Ovary (tissue), 9 donors: ENCODE data around the gene TPK1. TPM values are rescaled to one million over a fixed set of nuclear protein-coding genes. Genes with fewer than 3 reads are reported as not detected.

ENCODE experiments used
- DNase-seq, 5 donors: peaks; one replicate each; pipeline ENCODE4 v3.0.0-alpha.2; 2019 to 2020
- H3K27ac ChIP-seq, 2 donors: fragments of 200-600 bp; one replicate each; pipeline versions ENCODE4 v1.5.1 to v1.8.0; 2019 to 2022
- H3K27me3 ChIP-seq: fragments of 200-600 bp; one replicate; pipeline ENCODE4 v1.8.0; 2022
- H3K36me3 ChIP-seq: fragments of 200-600 bp; sonication (generic); one replicate; pipeline ENCODE4 v1.5.1; 2019
- H3K4me1 ChIP-seq: one replicate; pipeline ENCODE4 v1.8.1; 2013; ENCODE audit warnings: mild to moderate bottlenecking, moderate library complexity; ENCODE audit not compliant: insufficient read depth
- H3K4me3 ChIP-seq: fragments of 200-600 bp; sonication (generic); one replicate; pipeline ENCODE4 v1.5.1; 2017
- H3K9me3 ChIP-seq, 2 donors: fragments of 200-600 bp in 1 of 2; sonication (generic) in 1 of 2; one replicate each; pipeline versions ENCODE4 v1.5.1 to v1.8.1; 2013 to 2019; ENCODE audit warnings: mild to moderate bottlenecking in 1 of 2, moderate library complexity in 1 of 2
- EP300 ChIP-seq: sonication (generic); formaldehyde crosslinking; IDR thresholded peaks from one replicate; pipeline ENCODE4 v1.6.1; 2017; ENCODE audit warnings: antibody characterized with exemption
- POLR2A ChIP-seq: fragments of 450-650 bp; IDR thresholded peaks from one replicate; pipeline ENCODE4 v1.6.1; 2017; ENCODE audit warnings: antibody characterized with exemption, mild to moderate bottlenecking, moderate library complexity
- WGBS, 3 donors: extraction: QIAGEN DNeasy Blood & Tissue Kit in 1 of 3; methylation state at CpG; one replicate each; pipeline versions ENCODE4 v1.1.5 to v1.1.7; 2013 to 2017; 5-methylcytosine and 5-hydroxymethylcytosine counted together
- intact Hi-C, 4 donors: fragments of 100-400 bp; cut with DNase I; formaldehyde crosslinking; loops; one replicate each; pipeline versions ENCODE4 v1.11.0 to v1.15.1; 2022 to 2023
- polyA plus RNA-seq, 2 donors: library from polyadenylated mRNA; stranded (reverse); fragments of 200-250 nt in 1 of 2; fragments of 350-450 nt in 1 of 2; fragmentation: Illumina TruSeq in 1 of 2; extraction: RNeasy Lipid Tissue Mini Kit (QIAGEN cat#74804) in 1 of 2; gene quantifications; one replicate each; pipeline ENCODE4 v1.2.3, GENCODE V29; 2013 to 2014
- total RNA-seq, 7 donors: library from RNA; depleted of rRNA in 2 of 7; stranded (reverse); fragments of >200 nt in 2 of 7; fragmentation: NEBNext Ultra II Directional in 3 of 7; extraction: Animal tissue kit (Norgen Biotek cat#: 25700) in 3 of 7; gene quantifications; one replicate each; pipeline versions ENCODE4 v1.1.0 to v1.2.4, GENCODE V29; 2016 to 2023
- TF ChIP-seq, protein P1 (sequence below), 3 donors: fragments of 450-650 bp in 2 of 3; fragments of 200-600 bp in 1 of 3; IDR thresholded peaks; one replicate each; pipeline versions ENCODE4 v1.5.1 to v1.8.0; 2016 to 2022; ENCODE audit warnings: antibody characterized with exemption in 3 of 3, mild to moderate bottlenecking in 1 of 3
- donor health status: DM: no; HTN: no; CAD: no; lungs with moderate emphysema.
- donor health status: DM: no; HTN: no; CAD: no.
- donor health status: Bipolar disorder and iron deficiency.
- donor health status: DM: yes; HTN: yes; CAD: no.
- donor health status: DM: no; HTN: no; CAD: no.
- donor health status: DM: yes; HTN: yes; CAD: no.

TPK1 gene
- total and polyA plus RNA-seq, 9 donors = 3.2 to 13.1 (median 4.6) TPM

DNA sequence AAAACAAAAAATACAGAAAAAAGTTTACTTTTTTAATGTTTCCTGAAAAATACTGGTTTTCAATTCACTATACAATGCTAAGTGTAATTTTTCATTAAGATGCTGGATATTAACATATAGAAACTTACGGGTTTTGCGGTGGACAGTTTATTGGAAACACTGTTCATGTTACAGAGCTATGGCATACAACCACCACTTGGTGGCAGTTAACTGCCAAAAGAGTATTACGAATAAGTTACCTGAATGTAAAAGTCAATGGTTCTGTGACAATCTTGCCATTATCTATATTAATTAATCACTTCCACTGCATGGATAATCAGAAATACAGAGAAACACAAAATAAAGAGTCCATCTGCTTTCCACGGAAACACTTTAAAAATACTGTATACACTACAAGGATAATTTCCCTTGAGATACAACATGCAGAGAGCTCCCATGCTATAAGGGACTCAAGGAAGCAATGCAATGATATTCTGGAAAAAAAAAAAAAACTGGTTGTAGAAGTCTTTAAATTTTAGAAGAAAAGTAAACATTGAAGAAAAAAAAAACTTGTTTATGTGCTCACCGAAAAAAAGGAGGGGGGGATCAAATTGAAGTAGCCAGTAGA, 97.0 kb downstream of the TPK1 start:
- H3K36me3 ChIP-seq = no peaks in the 10 kb centered on the region
- WGBS, 3 donors = 32 to 39% (median 34%) methylated on average over 5 of the region's 5 CpGs
- intact Hi-C loops = no loop called here
- H3K4me3 ChIP-seq = no peak overlapping the region
- DNase-seq = no peak
- no peaks in the 10 kb centered on the region for H3K9me3 ChIP-seq
- H3K27ac ChIP-seq = no peak overlapping the region
- H3K27me3 ChIP-seq = no peaks in the 10 kb centered on the region
- TF ChIP-seq, protein P1, sequence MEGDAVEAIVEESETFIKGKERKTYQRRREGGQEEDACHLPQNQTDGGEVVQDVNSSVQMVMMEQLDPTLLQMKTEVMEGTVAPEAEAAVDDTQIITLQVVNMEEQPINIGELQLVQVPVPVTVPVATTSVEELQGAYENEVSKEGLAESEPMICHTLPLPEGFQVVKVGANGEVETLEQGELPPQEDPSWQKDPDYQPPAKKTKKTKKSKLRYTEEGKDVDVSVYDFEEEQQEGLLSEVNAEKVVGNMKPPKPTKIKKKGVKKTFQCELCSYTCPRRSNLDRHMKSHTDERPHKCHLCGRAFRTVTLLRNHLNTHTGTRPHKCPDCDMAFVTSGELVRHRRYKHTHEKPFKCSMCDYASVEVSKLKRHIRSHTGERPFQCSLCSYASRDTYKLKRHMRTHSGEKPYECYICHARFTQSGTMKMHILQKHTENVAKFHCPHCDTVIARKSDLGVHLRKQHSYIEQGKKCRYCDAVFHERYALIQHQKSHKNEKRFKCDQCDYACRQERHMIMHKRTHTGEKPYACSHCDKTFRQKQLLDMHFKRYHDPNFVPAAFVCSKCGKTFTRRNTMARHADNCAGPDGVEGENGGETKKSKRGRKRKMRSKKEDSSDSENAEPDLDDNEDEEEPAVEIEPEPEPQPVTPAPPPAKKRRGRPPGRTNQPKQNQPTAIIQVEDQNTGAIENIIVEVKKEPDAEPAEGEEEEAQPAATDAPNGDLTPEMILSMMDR (IDR thresholded peaks at IDR 0.05) = peak in 2 of 3 donors; percentile 26 to 34
- no peak for TF ChIP-seq POLR2A
- H3K4me1 ChIP-seq = no peaks in the 10 kb centered on the region

DNA sequence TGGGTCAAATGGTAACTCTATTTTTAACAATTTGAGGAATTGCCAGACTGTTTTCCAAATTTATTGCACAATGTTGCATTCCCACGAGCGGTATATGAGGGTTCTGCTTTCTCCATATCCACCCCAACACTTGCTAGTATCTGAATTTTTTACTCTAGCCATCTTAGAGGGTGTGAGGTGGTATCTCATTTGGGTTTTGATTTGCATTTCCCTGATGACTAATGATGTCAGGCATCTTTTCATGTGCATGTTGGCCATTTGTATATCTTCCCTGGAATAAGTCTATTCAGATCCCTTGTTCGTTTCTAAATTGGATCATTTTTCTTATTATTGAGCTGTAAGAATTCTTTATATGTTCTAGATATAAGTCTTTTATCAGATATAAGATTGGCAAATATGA, 97.7 kb downstream of the TPK1 start:
- Histone ChIP-seq H3K27ac (no peak overlapping the region), H3K9me3 (no peaks in the 10 kb centered on the region), H3K4me1 (no peaks in the 10 kb centered on the region), H3K36me3 (no peaks in the 10 kb centered on the region), H3K4me3 (no peak overlapping the region), H3K27me3 (no peaks in the 10 kb centered on the region)
- no peak for DNase-seq
- 50 to 58% (median 56%) methylated on average over 3 of the region's 3 CpGs for WGBS, 3 donors
- intact Hi-C loops = no loop called here
- TF ChIP-seq POLR2A (no peak), EP300 (no peak)
- TF ChIP-seq, protein P1 (IDR thresholded peaks at IDR 0.05) = no peak

DNA sequence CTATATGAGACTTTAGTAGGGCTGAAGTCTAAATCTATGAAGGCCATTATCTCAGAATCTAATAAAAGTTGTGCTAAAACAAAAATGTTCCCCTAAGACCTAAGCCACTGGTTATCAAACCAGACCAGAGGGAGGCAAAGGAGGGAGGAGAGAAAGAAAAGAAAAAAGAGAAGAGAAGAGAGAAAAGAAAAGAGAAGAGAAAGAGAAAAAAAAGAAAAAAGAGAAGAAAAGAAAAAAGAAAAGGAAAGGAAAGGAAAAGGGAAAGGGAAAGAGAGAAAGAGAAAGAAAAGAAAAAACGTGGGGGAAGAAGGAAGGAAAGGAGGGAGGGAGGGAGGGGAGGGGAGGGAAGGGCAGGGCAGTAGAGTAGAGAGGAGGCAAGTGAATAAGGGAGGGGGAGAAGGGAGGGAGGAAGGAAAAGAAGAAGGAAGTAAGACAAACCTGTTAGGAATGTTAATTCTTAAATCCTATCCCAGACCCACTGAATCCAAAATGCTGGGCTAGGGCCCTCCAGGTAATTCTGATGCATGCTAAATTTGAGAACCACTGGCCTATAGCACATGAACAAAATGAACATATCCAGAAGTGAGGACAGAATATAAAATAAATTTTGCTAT, 98.9 kb downstream of the TPK1 start:
- no peak for DNase-seq
- no peaks in the 10 kb centered on the region for H3K4me1 ChIP-seq
- TF ChIP-seq EP300 (no peak), POLR2A (no peak)
- TF ChIP-seq, protein P1 (IDR thresholded peaks at IDR 0.05) = no peak
- WGBS, 3 donors = 45 to 62% (median 56%) methylated on average over 1 of the region's 1 CpG
- H3K36me3 ChIP-seq = no peaks in the 10 kb centered on the region
- H3K9me3 ChIP-seq = no peaks in the 10 kb centered on the region
- H3K27ac ChIP-seq = no peak overlapping the region
- no peak overlapping the region for H3K4me3 ChIP-seq
- no peaks in the 10 kb centered on the region for H3K27me3 ChIP-seq
- intact Hi-C loops = no loop called here

DNA sequence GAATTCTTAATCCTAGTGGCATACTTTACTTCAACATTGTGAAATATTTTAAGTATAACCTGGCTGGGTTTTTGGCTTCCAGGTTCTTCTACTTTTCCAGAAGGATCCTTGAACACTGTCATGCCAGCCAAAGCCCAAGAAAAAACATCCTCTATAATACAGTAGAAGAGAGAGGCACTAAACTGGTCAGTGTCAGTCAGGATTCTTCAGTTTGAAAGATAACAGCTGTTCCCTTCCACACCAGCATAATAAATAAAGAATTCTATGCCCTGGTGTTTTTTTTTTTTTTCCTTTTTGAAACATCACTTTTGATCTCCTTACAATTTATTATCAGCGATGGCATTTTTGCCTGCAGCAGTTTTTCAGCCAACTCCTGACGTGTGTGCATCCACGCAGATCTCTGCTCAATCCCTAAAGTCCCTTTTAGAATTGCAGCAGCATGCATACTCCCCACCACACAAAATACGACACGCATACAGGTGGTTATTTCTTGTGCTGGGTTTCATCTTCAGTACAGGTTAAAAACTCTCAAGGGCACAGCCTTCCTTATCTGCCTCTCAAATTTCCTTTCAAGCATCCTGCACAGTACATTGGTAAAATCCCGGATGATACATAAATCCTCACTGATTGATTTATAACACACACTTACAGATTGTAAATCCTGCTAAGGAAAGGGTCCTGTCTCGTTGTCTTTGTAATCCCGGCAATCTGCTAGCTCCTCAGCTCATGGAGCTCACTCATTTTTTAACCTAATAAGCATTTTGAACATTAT, 100.2 kb downstream of the TPK1 start:
- Histone ChIP-seq H3K9me3 (no peaks in the 10 kb centered on the region), H3K27ac (no peak overlapping the region), H3K4me1 (no peaks in the 10 kb centered on the region), H3K36me3 (no peaks in the 10 kb centered on the region), H3K4me3 (no peak overlapping the region), H3K27me3 (no peaks in the 10 kb centered on the region)
- TF ChIP-seq, protein P1 (IDR thresholded peaks at IDR 0.05) = no peak
- no peak for TF ChIP-seq POLR2A
- no peak for TF ChIP-seq EP300
- intact Hi-C loops = no loop called here
- WGBS, 3 donors = 69 to 82% (median 82%) methylated on average over 8 of the region's 8 CpGs
- no peak for DNase-seq
